ENCODE data around the gene NELL1.

Gene NELL1

GRCh38 chr11:20874358-20874757, 205.0 kb downstream of the NELL1 start:
- no peak for DNase-seq (ENCODE audit: low spot score)

- DNase-seq (ENCODE audit: low spot score), result no peak
Observed at GRCh38 chr11:20875889-20876288, 206.5 kb downstream of the NELL1 start.

GRCh38 chr11:20876738-20877137, 207.4 kb downstream of the NELL1 start:
- no peak for DNase-seq (ENCODE audit: low spot score)

GRCh38 chr11:20880094-20880493, 210.7 kb downstream of the NELL1 start:
- DNase-seq (ENCODE audit: low spot score), result no peak

- no peak for DNase-seq (ENCODE audit: low spot score)
Observed at GRCh38 chr11:20881328-20882079, 212.1 kb downstream of the NELL1 start.

GRCh38 chr11:20887137-20887536, 217.8 kb downstream of the NELL1 start:
- DNase-seq (ENCODE audit: low spot score), result no peak

- DNase-seq (ENCODE audit: low spot score), result no peak
Observed at GRCh38 chr11:20894296-20894695, 224.9 kb downstream of the NELL1 start.

GRCh38 chr11:20909995-20910726, 240.8 kb downstream of the NELL1 start:
- DNase-seq (ENCODE audit: low spot score), result no peak

GRCh38 chr11:20910733-20911132, 241.3 kb downstream of the NELL1 start:
- no peak for DNase-seq (ENCODE audit: low spot score)

GRCh38 chr11:20912065-20912821, 242.9 kb downstream of the NELL1 start:
- DNase-seq (ENCODE audit: low spot score), result no peak

- no peak for DNase-seq (ENCODE audit: low spot score)
Observed at GRCh38 chr11:20912922-20913512, 243.6 kb downstream of the NELL1 start.

- DNase-seq (ENCODE audit: low spot score), result no peak
Observed at GRCh38 chr11:20917306-20917705, 247.9 kb downstream of the NELL1 start.

- no peak for DNase-seq (ENCODE audit: low spot score)
Observed at GRCh38 chr11:20926799-20927540, 257.6 kb downstream of the NELL1 start.

- DNase-seq (ENCODE audit: low spot score), result no peak
Observed at GRCh38 chr11:20931029-20931428, 261.6 kb downstream of the NELL1 start.

- DNase-seq (ENCODE audit: low spot score), result no peak
Observed at GRCh38 chr11:20933086-20933485, 263.7 kb downstream of the NELL1 start.

- DNase-seq (ENCODE audit: low spot score), result no peak
Observed at GRCh38 chr11:20933958-20934357, 264.6 kb downstream of the NELL1 start.

GRCh38 chr11:20934516-20934915, 265.1 kb downstream of the NELL1 start:
- no peak for DNase-seq (ENCODE audit: low spot score)

GRCh38 chr11:20937826-20938225, 268.4 kb downstream of the NELL1 start:
- DNase-seq (ENCODE audit: low spot score), result no peak

GRCh38 chr11:20949585-20949984, 280.2 kb downstream of the NELL1 start:
- DNase-seq (ENCODE audit: low spot score), result no peak

- no peak for DNase-seq (ENCODE audit: low spot score)
Observed at GRCh38 chr11:20962581-20962980, 293.2 kb downstream of the NELL1 start.

GRCh38 chr11:20963596-20963995, 294.2 kb downstream of the NELL1 start:
- DNase-seq (ENCODE audit: low spot score), result no peak

- DNase-seq (ENCODE audit: low spot score), result no peak
Observed at GRCh38 chr11:20964985-20965384, 295.6 kb downstream of the NELL1 start.

Measured in AG08395 (cell line).